ENCODE measurements around the gene POLR3K. TPM values are rescaled to one million over a fixed set of nuclear protein-coding genes. Genes with fewer than 3 reads are reported as not detected.
A peak's percentile ranks its signal among the peaks of the same experiment; 100 is the strongest.

Gene POLR3K
- total RNA-seq, 1 donor = 5.6 TPM

DNA sequence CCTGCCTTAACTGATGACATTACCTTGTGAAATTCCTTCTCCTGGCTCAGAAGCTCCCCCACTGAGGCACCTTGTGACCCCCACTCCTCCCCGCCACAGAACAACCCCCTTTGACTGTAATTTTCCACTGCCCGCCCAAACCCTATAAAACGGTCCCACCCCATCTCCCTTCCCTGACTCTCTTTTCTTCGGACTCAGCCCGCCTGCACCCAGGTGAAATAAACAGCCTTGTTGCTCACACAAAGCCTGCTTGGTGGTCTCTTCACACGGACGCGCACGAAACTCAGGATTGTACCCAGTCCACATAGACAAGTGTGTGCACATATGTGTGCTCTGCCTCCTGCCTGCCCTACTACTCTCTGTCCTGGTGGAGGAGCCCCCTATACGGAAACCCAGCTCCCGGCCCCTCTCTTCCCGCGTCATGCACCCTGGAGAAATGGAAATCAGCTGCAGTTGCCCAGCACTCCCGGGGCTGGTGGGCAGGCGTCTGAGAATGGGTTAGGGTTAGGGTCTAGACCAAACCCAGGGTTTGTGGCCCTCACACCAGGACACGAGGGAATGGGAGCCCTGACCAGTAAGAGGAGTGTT lies 21.4 kb upstream of the POLR3K start:
- H3K4me3 ChIP-seq (ENCODE audit: low read depth, low read length) = no peak overlapping the region
- DNase-seq (ENCODE audit: low read depth) = no peak
- TF ChIP-seq, protein P1, sequence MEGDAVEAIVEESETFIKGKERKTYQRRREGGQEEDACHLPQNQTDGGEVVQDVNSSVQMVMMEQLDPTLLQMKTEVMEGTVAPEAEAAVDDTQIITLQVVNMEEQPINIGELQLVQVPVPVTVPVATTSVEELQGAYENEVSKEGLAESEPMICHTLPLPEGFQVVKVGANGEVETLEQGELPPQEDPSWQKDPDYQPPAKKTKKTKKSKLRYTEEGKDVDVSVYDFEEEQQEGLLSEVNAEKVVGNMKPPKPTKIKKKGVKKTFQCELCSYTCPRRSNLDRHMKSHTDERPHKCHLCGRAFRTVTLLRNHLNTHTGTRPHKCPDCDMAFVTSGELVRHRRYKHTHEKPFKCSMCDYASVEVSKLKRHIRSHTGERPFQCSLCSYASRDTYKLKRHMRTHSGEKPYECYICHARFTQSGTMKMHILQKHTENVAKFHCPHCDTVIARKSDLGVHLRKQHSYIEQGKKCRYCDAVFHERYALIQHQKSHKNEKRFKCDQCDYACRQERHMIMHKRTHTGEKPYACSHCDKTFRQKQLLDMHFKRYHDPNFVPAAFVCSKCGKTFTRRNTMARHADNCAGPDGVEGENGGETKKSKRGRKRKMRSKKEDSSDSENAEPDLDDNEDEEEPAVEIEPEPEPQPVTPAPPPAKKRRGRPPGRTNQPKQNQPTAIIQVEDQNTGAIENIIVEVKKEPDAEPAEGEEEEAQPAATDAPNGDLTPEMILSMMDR (IDR thresholded peaks at IDR 0.05; ENCODE audit: insufficient read depth, low read depth, low read length) = no peak

DNA sequence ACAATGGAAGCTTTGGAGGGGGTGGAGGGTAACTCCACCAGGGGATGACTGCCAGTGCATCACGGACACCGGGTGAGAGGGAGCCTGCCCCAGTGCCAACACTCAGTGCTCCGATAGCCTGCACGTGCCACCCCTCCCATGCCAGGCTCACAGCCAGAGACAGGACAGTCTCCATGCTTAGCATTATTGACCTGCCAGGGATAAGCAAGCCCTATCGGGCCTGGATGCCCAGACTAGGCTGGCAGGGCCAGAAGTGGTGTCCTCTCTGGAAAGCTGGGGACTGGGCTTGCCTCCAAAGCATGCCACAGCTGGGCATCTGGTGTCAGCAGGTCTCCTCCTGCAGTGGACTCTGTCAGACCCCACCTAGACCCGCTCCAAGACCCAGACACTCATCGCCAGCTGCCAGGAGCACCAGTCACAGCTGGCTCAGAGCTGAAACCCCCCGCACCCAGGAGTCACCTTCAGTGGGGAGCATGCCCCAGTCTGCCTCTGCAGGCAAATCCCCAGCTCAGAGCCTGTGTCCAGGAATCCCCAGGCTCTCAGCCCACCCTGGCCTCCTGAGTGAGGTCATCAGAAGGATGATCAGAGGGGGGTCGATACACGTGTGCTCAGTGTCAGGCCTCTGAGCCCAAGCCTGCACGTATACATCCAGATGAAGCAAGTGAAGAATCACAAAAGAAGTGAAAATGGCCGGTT lies 20.8 kb upstream of the POLR3K start:
- no peak for DNase-seq (ENCODE audit: low read depth)
- TF ChIP-seq, protein P1 (IDR thresholded peaks at IDR 0.05; ENCODE audit: insufficient read depth, low read depth, low read length) = no peak
- H3K4me3 ChIP-seq (ENCODE audit: low read depth, low read length) = no peak overlapping the region

DNA sequence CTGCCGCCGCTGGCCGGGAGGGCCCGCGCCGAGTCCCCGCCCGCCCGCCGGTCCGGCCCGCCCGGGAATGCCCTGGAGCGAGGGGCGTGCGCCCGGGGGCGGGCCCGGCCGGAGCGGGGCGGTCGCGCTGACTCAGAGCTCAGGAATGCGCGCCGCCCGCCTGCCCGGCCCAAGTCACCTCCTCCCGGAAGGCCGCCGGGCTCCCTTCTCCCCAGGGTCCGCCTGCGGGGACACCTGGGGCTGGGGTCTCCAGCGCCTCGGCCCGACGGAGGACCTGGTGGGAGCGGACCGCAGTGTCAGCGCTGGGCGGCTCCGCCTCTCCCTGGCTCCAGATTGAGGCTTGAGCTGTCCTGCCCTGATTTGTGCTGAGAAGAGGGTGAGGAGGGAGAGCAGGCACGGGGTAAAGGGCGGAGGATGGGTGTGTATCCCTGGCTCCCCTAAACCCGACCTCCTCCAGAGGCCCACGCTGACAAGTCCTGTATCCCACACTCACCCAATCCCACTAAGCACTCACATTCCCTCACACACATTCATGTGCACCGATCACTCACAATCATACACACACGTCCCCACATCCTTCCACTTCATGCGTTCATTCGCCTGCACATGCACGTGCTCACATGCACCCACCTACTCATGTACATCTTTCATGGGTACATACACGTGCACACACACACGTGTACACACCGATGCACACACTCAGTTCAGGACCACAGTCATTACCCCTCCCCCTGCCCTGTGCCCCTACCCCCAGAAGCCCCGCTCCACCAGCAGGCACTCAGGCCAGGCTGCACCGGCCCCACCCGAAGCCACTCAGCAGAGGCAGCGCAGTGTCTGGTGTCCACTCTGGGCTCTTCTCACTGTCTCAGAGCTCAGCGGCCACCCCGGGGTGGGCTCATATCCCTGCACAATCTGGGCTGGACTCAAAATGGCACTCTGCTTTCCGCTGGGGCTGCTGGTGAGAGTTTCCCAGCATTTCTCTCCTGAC lies 19.4 kb upstream of the POLR3K start, which contains the start of gene RHBDF1:
RHBDF1 (minus strand) TSS at position 71 of the 988 bp plus-strand sequence. CDS start 7,616 bp downstream, outside the sequence.
- H3K4me3 ChIP-seq (ENCODE audit: low read depth, low read length) = peak within 1 kb of the TSS; percentile 84
- TF ChIP-seq, protein P1 (IDR thresholded peaks at IDR 0.05; ENCODE audit: insufficient read depth, low read depth, low read length) = no peak
- DNase-seq (ENCODE audit: low read depth) = peak; percentile 62

DNA sequence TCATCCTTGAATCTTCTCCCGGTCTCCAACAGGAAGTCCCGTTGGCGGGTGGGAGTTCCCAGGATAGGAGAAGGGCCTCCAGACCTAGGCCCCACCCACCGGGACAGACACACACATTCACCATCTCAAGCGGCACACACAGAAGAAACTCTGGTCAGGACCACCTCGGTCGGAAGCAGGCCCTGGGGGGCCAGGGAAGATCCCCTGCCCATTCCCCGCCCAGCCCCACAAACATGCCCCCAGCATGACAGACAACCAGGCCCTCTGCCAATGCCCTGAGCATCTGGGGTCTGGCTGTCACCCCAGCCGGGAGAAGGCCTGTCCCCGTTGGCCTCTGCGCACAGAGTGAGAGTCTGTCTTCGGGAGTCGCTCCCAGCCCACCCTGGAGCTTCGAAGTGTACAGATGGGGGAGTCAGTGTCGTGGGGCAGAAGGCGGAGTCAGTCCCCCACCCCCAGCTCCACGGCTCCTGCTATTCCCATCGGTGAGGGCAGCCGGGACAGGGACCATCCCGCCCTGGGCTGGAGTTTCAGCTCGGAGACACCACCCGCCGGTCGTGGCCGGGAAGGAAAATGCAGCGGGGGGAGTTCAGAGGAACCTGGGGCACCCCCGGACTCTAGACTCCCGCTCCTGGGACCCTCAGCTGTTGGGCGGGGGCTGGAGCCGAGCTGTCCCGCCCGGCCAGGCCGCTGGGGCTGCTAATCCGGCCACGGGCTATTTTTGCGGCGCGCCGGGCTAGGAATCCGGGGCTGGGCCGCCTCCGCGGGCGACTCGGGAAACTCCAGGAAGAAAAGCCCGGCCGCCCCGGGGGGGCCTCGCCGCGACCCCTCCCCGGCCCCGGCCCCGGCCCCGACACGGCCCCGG lies 18.4 kb upstream of the POLR3K start:
- peak overlapping the region; percentile 84 for H3K4me3 ChIP-seq (ENCODE audit: low read depth, low read length)
- TF ChIP-seq, protein P1 (IDR thresholded peaks at IDR 0.05; ENCODE audit: insufficient read depth, low read depth, low read length) = no peak
- DNase-seq (ENCODE audit: low read depth) = peak; percentile 83

DNA sequence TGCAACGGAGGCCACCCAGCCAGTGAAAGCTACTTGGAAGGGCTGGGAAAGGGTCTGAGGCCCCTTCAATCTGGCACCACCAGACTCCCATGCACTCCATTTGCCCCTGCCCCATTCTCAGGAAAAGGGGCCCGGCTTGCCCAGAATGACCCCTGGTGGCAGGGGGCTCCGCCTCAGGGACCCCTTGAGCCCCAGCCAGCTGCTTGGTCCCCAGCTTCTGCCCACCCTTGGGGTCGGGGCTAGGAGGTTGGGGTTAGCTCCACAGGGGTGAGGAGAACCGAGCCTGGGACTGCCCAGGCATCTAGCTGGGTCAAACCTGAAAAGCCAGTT lies 17.8 kb upstream of the POLR3K start:
- H3K4me3 ChIP-seq (ENCODE audit: low read depth, low read length) = peak overlapping the region; percentile 84
- no peak for DNase-seq (ENCODE audit: low read depth)
- TF ChIP-seq, protein P1 (IDR thresholded peaks at IDR 0.05; ENCODE audit: insufficient read depth, low read depth, low read length) = no peak

DNA sequence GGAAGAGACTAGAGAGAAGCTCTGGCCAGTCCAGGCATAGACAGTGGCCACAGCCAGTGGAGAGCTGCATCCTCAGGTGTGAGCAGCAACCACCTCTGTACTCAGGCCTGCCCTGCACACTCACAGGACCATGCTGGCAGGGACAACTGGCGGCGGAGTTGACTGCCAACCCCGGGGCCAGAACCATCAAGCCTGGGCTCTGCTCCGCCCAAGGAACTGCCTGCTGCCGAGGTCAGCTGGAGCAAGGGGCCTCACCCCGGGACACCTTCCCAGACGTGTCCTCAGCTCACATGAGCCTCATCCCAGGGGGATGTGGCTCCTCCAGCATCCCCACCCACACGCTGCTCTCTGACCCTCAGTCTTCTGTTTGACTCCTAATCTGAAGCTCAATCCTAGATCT lies 15.8 kb upstream of the POLR3K start:
- no peak for DNase-seq (ENCODE audit: low read depth)
- H3K4me3 ChIP-seq (ENCODE audit: low read depth, low read length) = no peak overlapping the region
- TF ChIP-seq, protein P1 (IDR thresholded peaks at IDR 0.05; ENCODE audit: insufficient read depth, low read depth, low read length) = no peak

All from fibroblast of villous mesenchyme (primary cell).